ENCODE results near the gene TCEAL8. TPM values are rescaled to one million over a fixed set of nuclear protein-coding genes. Genes with fewer than 3 reads are reported as not detected.

TCEAL8 gene
- total RNA-seq: 112 and 150 TPM in 2 replicates

GRCh38 chrX:103254921-103255493, at the start of gene TCEAL8:
TCEAL8 (minus strand) TSS chrX:103255155; CDS start chrX:103253979, 1,176 bp downstream.

GRCh38 chrX:103276581-103277002, 21.6 kb upstream of the TCEAL8 start, which contains the start of gene TCEAL5:
TCEAL5 (minus strand) TSS chrX:103276750; CDS start chrX:103274563, 2,187 bp downstream.

GRCh38 chrX:103214870-103215424, 40.0 kb downstream of the TCEAL8 start, which contains the start of gene BEX4:
BEX4 (plus strand) TSS chrX:103215108; CDS start chrX:103216154, 1,046 bp downstream.

Other genes starting within 250 kb of the TCEAL8 start
- gene BEX1, start 191.0 kb downstream of the TCEAL8 start, total RNA-seq: 0.89 and 3.8 TPM in 2 replicates
- gene NXF3, start 162.0 kb downstream of the TCEAL8 start, total RNA-seq: not detected in 2 replicates
- gene BEX4, start 40.0 kb downstream of the TCEAL8 start, total RNA-seq: 11.9 and 24.1 TPM in 2 replicates
- not detected in 2 replicates for gene TCEAL5, start 21.6 kb upstream of the TCEAL8 start, total RNA-seq
- gene BEX2, start 55.8 kb upstream of the TCEAL8 start, total RNA-seq: 0.18 and 0.89 TPM in 2 replicates
- gene TCEAL7, start 75.1 kb upstream of the TCEAL8 start, total RNA-seq: 15.9 and 26.1 TPM in 2 replicates
- gene TCEAL9, start 101.4 kb upstream of the TCEAL8 start, total RNA-seq: 105 and 140 TPM in 2 replicates
- 243 and 344 TPM in 2 replicates for gene BEX3, start 121.4 kb upstream of the TCEAL8 start, total RNA-seq

All from smooth muscle cell of the umbilical artery (primary cell).